HG03097 (cell line): ENCODE data around the gene IDH3B.

Experiments used
- ATAC-seq: cut with Tn5 transposase; IDR thresholded peaks from one replicate; pipeline ENCODE4 v1.9.1; 2021; ENCODE audit not compliant: unreplicated experiment, low FRiP score

Gene IDH3B

GRCh38 chr20:2658414-2659354 lies 5.3 kb downstream of the IDH3B start:
- no peak for ATAC-seq

GRCh38 chr20:2657674-2658073 lies 6.3 kb downstream of the IDH3B start:
- no peak for ATAC-seq

- no peak for ATAC-seq
These were observed 6.8 kb downstream of the IDH3B start for GRCh38 chr20:2657241-2657640.

- no peak for ATAC-seq
These were observed 7.4 kb downstream of the IDH3B start for GRCh38 chr20:2656471-2657117.

GRCh38 chr20:2655331-2656116 lies 8.5 kb downstream of the IDH3B start:
- no peak for ATAC-seq

- ATAC-seq: no peak
These were observed 9.2 kb downstream of the IDH3B start for GRCh38 chr20:2654831-2655230.

- no peak for ATAC-seq
These were observed 9.6 kb downstream of the IDH3B start for GRCh38 chr20:2654384-2654822.

GRCh38 chr20:2653556-2654383 lies 10.2 kb downstream of the IDH3B start:
- no peak for ATAC-seq

GRCh38 chr20:2652724-2653555 lies 11.1 kb downstream of the IDH3B start:
- ATAC-seq: peak; percentile 32

GRCh38 chr20:2651772-2652723 lies 12.0 kb downstream of the IDH3B start, which contains the start of gene NOP56:
Gene NOP56 (plus strand): TSS chr20:2652632. CDS start chr20:2652661, 29 bp downstream.
- peak; percentile 81 for ATAC-seq

- no peak for ATAC-seq
These were observed 20.3 kb downstream of the IDH3B start for GRCh38 chr20:2643708-2644107.

GRCh38 chr20:2640899-2641298 lies 23.1 kb downstream of the IDH3B start:
- no peak for ATAC-seq

GRCh38 chr20:2640260-2640659 lies 23.8 kb downstream of the IDH3B start:
- no peak for ATAC-seq

- no peak for ATAC-seq
These were observed 26.8 kb downstream of the IDH3B start for GRCh38 chr20:2637246-2637645.

- ATAC-seq: no peak
These were observed 30.6 kb downstream of the IDH3B start for GRCh38 chr20:2633381-2633780.

- ATAC-seq: no peak
These were observed 32.8 kb downstream of the IDH3B start for GRCh38 chr20:2631228-2631627.

GRCh38 chr20:2626853-2627541 lies 37.0 kb downstream of the IDH3B start:
- ATAC-seq: no peak
